GM23248 (cell line): ENCODE results near the gene GATAD2B. TPM values are rescaled to one million over a fixed set of nuclear protein-coding genes. Genes with fewer than 3 reads are reported as not detected.

Source experiments
- DNase-seq: peaks from one replicate; pipeline ENCODE4 v3.0.0-alpha.2; 2015
- H2AFZ ChIP-seq: fragments of 200-600 bp; sonication (generic); 2 replicates; pipeline ENCODE4 v1.6.1; 2016; ENCODE audit warnings: antibody characterized with exemption
- H3F3A ChIP-seq: fragments of 200-600 bp; sonication (generic); 2 replicates; pipeline ENCODE4 v1.6.1; 2016; ENCODE audit warnings: mild to moderate bottlenecking, antibody characterized with exemption, mixed run types; ENCODE audit not compliant: insufficient read depth
- H3K27ac ChIP-seq: fragments of 200-600 bp; sonication (generic); 2 replicates; pipeline ENCODE4 v1.5.1; 2016; ENCODE audit warnings: mild to moderate bottlenecking
- H3K27me3 ChIP-seq: fragments of 200-600 bp; sonication (generic); replicated peaks from 2 replicates; pipeline ENCODE4 v1.6.1; 2016; ENCODE audit warnings: mild to moderate bottlenecking; ENCODE audit not compliant: insufficient read depth
- H3K36me3 ChIP-seq: fragments of 200-600 bp; sonication (generic); 2 replicates; pipeline ENCODE4 v1.6.1; 2016; ENCODE audit warnings: low read depth, mild to moderate bottlenecking
- H3K4me1 ChIP-seq: fragments of 200-600 bp; sonication (generic); 2 replicates; pipeline ENCODE4 v1.6.1; 2016; ENCODE audit warnings: mild to moderate bottlenecking; ENCODE audit not compliant: insufficient read depth
- H3K4me2 ChIP-seq: fragments of 200-600 bp; sonication (generic); one replicate; pipeline ENCODE4 v1.6.1; 2016; ENCODE audit warnings: mild to moderate bottlenecking; ENCODE audit not compliant: unreplicated experiment
- H3K4me3 ChIP-seq: fragments of 200-600 bp; sonication (generic); 2 replicates; pipeline ENCODE4 v1.5.1; 2016; ENCODE audit warnings: mild to moderate bottlenecking
- H3K79me2 ChIP-seq: fragments of 200-600 bp; sonication (generic); 2 replicates; pipeline ENCODE4 v1.6.1; 2016; ENCODE audit warnings: mild to moderate bottlenecking; ENCODE audit not compliant: insufficient read depth
- H3K9ac ChIP-seq: fragments of 200-600 bp; sonication (generic); 2 replicates; pipeline ENCODE4 v1.6.1; 2016; ENCODE audit warnings: mild to moderate bottlenecking
- H3K9me2 ChIP-seq: fragments of 200-600 bp; sonication (generic); 2 replicates; pipeline ENCODE4 v1.6.1; 2016; ENCODE audit warnings: mixed run types, mild to moderate bottlenecking, moderate library complexity; ENCODE audit not compliant: insufficient read depth
- H3K9me3 ChIP-seq: fragments of 200-600 bp; sonication (generic); one replicate; pipeline ENCODE4 v1.6.1; 2017; ENCODE audit warnings: low read depth
- H4K20me1 ChIP-seq: fragments of 200-600 bp; sonication (generic); 2 replicates; pipeline ENCODE4 v1.6.0; 2016; ENCODE audit not compliant: insufficient read depth
- EZH2 ChIP-seq: fragments of 200-600 bp; sonication (generic); IDR thresholded peaks from 2 replicates; pipeline ENCODE4 v1.6.1; 2018; ENCODE audit warnings: antibody characterized with exemption, mild to moderate bottlenecking; ENCODE audit not compliant: insufficient read depth, poor library complexity, severe bottlenecking
- EZH2phosphoT487 ChIP-seq: fragments of 200-600 bp; sonication (generic); IDR thresholded peaks from 2 replicates; pipeline ENCODE4 v1.6.1; 2018; ENCODE audit warnings: antibody characterized with exemption, moderate library complexity, mild to moderate bottlenecking, low read depth; ENCODE audit not compliant: insufficient read depth
- whole genome bisulfite sequencing, 2 experiments: methylation state at CpG; one replicate each; pipeline ENCODE4 v1.1.6; 2015 to 2017; ENCODE audit warnings: low lambda C conversion rate in 2 of 2, low coverage in 1 of 2; ENCODE audit errors: missing lambda C conversion rate in 2 of 2; 5-methylcytosine and 5-hydroxymethylcytosine counted together
- in situ Hi-C: fragments of 300-500 bp; cut with MboI; formaldehyde crosslinking; loops from 2 replicates; pipeline ENCODE4 v1.15.0; 2020
- polyA plus RNA-seq: library from polyadenylated mRNA; unstranded; fragments of >200 nt; fragmentation: Nextera tagmentation; extraction: Ambion mirVana; gene quantifications from 2 replicates; pipeline ENCODE4 v1.2.1, GENCODE V29; 2016
- total RNA-seq: library from RNA; depleted of rRNA; stranded (reverse); fragments of >200 nt; shearing (Covaris generic); gene quantifications from 2 replicates; pipeline ENCODE4 v1.2.3, GENCODE V29; 2014

GATAD2B gene
- total and polyA plus RNA-seq, 2 experiments from 2014 or later: 3.3 to 3.9 TPM

GRCh38 chr1:153880962-153881361 is 41.8 kb downstream of the GATAD2B start:
- H2AFZ ChIP-seq: peak overlapping the region; percentile 12; the same call in 1 of the 2 replicates
- peaks cover 6% of the 10 kb centered on the region; the same call in 1 of the 2 replicates for H4K20me1 ChIP-seq
- no peaks in the 10 kb centered on the region for H3K27me3 ChIP-seq
- no peaks in the 10 kb centered on the region for H3K36me3 ChIP-seq
- H3K9me3 ChIP-seq: no peaks in the 10 kb centered on the region
- peaks cover 100% of the 10 kb centered on the region for H3K79me2 ChIP-seq
- 8 to 12% methylated on average over 5 of the region's 5 CpGs for WGBS, 2 experiments
- H3F3A ChIP-seq: peaks cover 12% of the 10 kb centered on the region
- peak overlapping the region; percentile 37; the same call in 1 of the 2 replicates for H3K4me3 ChIP-seq
- H3K4me2 ChIP-seq: peak overlapping the region; percentile 52
- peak; percentile 89 for DNase-seq
- in situ Hi-C loops: no loop called here
- H3K27ac ChIP-seq: peak overlapping the region; percentile 4
- peaks cover 21% of the 10 kb centered on the region for H3K4me1 ChIP-seq
- peak overlapping the region; percentile 44 for H3K9ac ChIP-seq
- H3K9me2 ChIP-seq: no peaks in the 10 kb centered on the region
- no peak for TF ChIP-seq EZH2
- TF ChIP-seq EZH2phosphoT487: no peak

- in situ Hi-C loops: no loop called here
- Histone ChIP-seq H3K79me2 (peaks cover 100% of the 10 kb centered on the region), H3K27me3 (no peaks in the 10 kb centered on the region), H3K4me3 (no peak overlapping the region), H3K36me3 (no peaks in the 10 kb centered on the region), H2AFZ (no peak overlapping the region), H3K27ac (no peak overlapping the region), H3K4me2 (no peak overlapping the region), H3K4me1 (peaks cover 21% of the 10 kb centered on the region), H3K9ac (no peak overlapping the region), H3K9me3 (no peaks in the 10 kb centered on the region), H3F3A (peaks cover 12% of the 10 kb centered on the region), H3K9me2 (no peaks in the 10 kb centered on the region), H4K20me1 (peaks cover 10% of the 10 kb centered on the region)
- 91 to 97% methylated on average over 8 to 9 of the region's 9 CpGs for WGBS, 2 experiments
- no peak for DNase-seq
- TF ChIP-seq EZH2phosphoT487: no peak
- TF ChIP-seq EZH2: no peak
These were observed 42.7 kb downstream of the GATAD2B start for GRCh38 chr1:153880024-153880423.

DNA sequence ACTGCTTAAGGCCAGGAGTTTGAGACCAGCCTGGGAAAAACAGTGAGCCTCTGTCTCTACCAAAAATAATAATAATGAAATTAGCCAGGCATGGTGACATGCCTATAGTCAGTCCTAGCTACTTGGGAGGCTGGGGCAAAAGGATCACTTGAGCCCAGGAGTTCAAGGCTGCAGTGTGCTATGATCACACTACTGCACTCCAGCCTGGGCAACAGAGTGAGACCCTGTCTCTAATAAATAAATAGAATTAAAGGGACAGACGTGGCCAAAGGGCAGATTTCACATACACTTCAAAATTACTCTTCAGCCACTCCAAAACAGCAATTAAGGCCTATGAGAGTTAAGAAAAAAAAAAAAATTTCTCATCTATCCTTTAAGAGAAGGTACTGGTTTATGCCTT is 45.7 kb downstream of the GATAD2B start:
- Histone ChIP-seq H4K20me1 (peaks cover 10% of the 10 kb centered on the region), H3F3A (peaks cover 6% of the 10 kb centered on the region; the same call in 1 of the 2 replicates)

GRCh38 chr1:153872934-153873333 is 49.8 kb downstream of the GATAD2B start:
- H3K9ac ChIP-seq: no peak overlapping the region
- peaks cover 99% of the 10 kb centered on the region for H3K79me2 ChIP-seq
- H3F3A ChIP-seq: no peaks in the 10 kb centered on the region
- no peaks in the 10 kb centered on the region for H3K9me2 ChIP-seq
- no peaks in the 10 kb centered on the region for H3K9me3 ChIP-seq
- no peaks in the 10 kb centered on the region for H3K4me1 ChIP-seq
- no peak overlapping the region for H2AFZ ChIP-seq
- no peak for DNase-seq
- peaks cover 6% of the 10 kb centered on the region for H4K20me1 ChIP-seq
- H3K27me3 ChIP-seq: no peaks in the 10 kb centered on the region
- WGBS, 2 experiments: 50 to 51% methylated on average over 2 of the region's 2 CpGs
- H3K4me3 ChIP-seq: no peak overlapping the region
- no peak overlapping the region for H3K27ac ChIP-seq
- H3K36me3 ChIP-seq: no peaks in the 10 kb centered on the region
- H3K4me2 ChIP-seq: no peak overlapping the region
- TF ChIP-seq EZH2phosphoT487: no peak
- no peak for TF ChIP-seq EZH2
- in situ Hi-C loops: no loop called here

More for the DNA sequence above, 45.7 kb downstream of the GATAD2B start:
- DNase-seq: no peak
- Histone ChIP-seq H3K4me1 (peaks cover 14% of the 10 kb centered on the region), H3K4me2 (no peak overlapping the region), H3K79me2 (peaks cover 100% of the 10 kb centered on the region), H3K27me3 (no peaks in the 10 kb centered on the region), H3K36me3 (no peaks in the 10 kb centered on the region), H3K9me2 (no peaks in the 10 kb centered on the region), H2AFZ (no peak overlapping the region), H3K4me3 (no peak overlapping the region), H3K9me3 (no peaks in the 10 kb centered on the region), H3K9ac (no peak overlapping the region), H3K27ac (no peak overlapping the region)
- TF ChIP-seq EZH2 (no peak), EZH2phosphoT487 (no peak)
- WGBS, 2 experiments: 92 to 100% methylated on average over 1 of the region's 1 CpG
- in situ Hi-C loops: no loop called here

- 71 to 77% methylated on average over 3 of the region's 3 CpGs for WGBS, 2 experiments
- H3K9me3 ChIP-seq: no peaks in the 10 kb centered on the region
- H3K27ac ChIP-seq: no peak overlapping the region
- H4K20me1 ChIP-seq: peaks cover 4% of the 10 kb centered on the region
- no peaks in the 10 kb centered on the region for H3F3A ChIP-seq
- peaks cover 99% of the 10 kb centered on the region for H3K79me2 ChIP-seq
- H3K4me1 ChIP-seq: no peaks in the 10 kb centered on the region
- no peak overlapping the region for H2AFZ ChIP-seq
- H3K27me3 ChIP-seq: no peaks in the 10 kb centered on the region
- H3K9ac ChIP-seq: no peak overlapping the region
- H3K9me2 ChIP-seq: no peaks in the 10 kb centered on the region
- TF ChIP-seq EZH2phosphoT487 (no peak), EZH2 (no peak)
- DNase-seq: no peak
- no peaks in the 10 kb centered on the region for H3K36me3 ChIP-seq
- H3K4me2 ChIP-seq: no peak overlapping the region
- in situ Hi-C loops: no loop called here
- H3K4me3 ChIP-seq: no peak overlapping the region
These were observed 50.4 kb downstream of the GATAD2B start for GRCh38 chr1:153872331-153872730.
